Endothelial cell of umbilical vein (primary cell): Measurements from ENCODE around the gene ZIC4. TPM values are rescaled to one million over a fixed set of nuclear protein-coding genes. Genes with fewer than 3 reads are reported as not detected.
A peak's percentile ranks its signal among the peaks of the same experiment; 100 is the strongest.

Experiments
- BruUV-seq: library from RNA; stranded (reverse); fragments of 400-500 nt; replicated peaks from 2 replicates; lab custom pipeline; 2021; lab: Mats Ljungman, UMichigan
- CTCF ChIA-PET: fragments of 300-600, 350-600 bp; sonication (Branson Sonifier 250); formaldehyde crosslinking; loops from one replicate; lab custom pipeline; 2021; ENCODE audit warnings: antibody characterized with exemption, inconsistent platforms; lab: Charles Lee
- POLR2A ChIA-PET: fragments of 300-600, 350-600 bp; sonication (Branson Sonifier 250); formaldehyde crosslinking; loops from one replicate; lab custom pipeline; 2021; ENCODE audit warnings: antibody characterized with exemption, inconsistent platforms; lab: Charles Lee
- DNase-seq: peaks from one replicate; pipeline ENCODE4 v3.0.0-alpha.2; 2011; ENCODE audit warnings: low read depth, low spot score
- FAIRE-seq: peaks from 2 replicates; lab custom pipeline; 2011; peaks lifted over from hg19 to GRCh38; lab: Jason Lieb, UNC
- H2AFZ ChIP-seq: 2 replicates; pipeline ENCODE4 v1.6.0; 2012; ENCODE audit warnings: low read depth, low read length, control low read depth, inconsistent platforms
- H3K27ac ChIP-seq: 2 replicates; pipeline ENCODE4 v1.5.1; 2011; ENCODE audit warnings: low read depth, mild to moderate bottlenecking, control low read depth, low read length, moderate library complexity; ENCODE audit not compliant: insufficient read depth
- H3K27me3 ChIP-seq, 2 experiments: 2 replicates each; pipeline versions ENCODE4 v1.6.0 to v1.6.1; 2011; ENCODE audit warnings: low read length in 2 of 2, mixed read lengths in 1 of 2; ENCODE audit not compliant: control insufficient read depth in 2 of 2, insufficient read depth in 2 of 2
- H3K36me3 ChIP-seq, 2 experiments: 2 replicates in 1 of 2; 3 replicates in 1 of 2; pipeline ENCODE4 v1.5.1; 2011; ENCODE audit warnings: low read length in 2 of 2, mild to moderate bottlenecking in 1 of 2, moderate library complexity in 1 of 2; ENCODE audit not compliant: control insufficient read depth in 2 of 2, insufficient read depth in 2 of 2; ENCODE audit errors: extremely low read depth in 1 of 2
- H3K4me1 ChIP-seq: 3 replicates; pipeline ENCODE4 v1.5.1; 2011; ENCODE audit warnings: mild to moderate bottlenecking, low read length; ENCODE audit not compliant: control insufficient read depth, insufficient read depth; ENCODE audit errors: extremely low read depth
- H3K4me2 ChIP-seq: 2 replicates; pipeline ENCODE4 v1.6.1; 2011; ENCODE audit warnings: low read length, control low read depth, mixed read lengths; ENCODE audit not compliant: insufficient read depth
- H3K4me3 ChIP-seq, 3 experiments: fragments of 200-600 bp in 1 of 3; sonication (generic), shearing (Covaris generic) in 1 of 3; replicated peaks in 1 of 3; 2 replicates each; pipeline ENCODE4 v1.5.1; 2011 to 2016; ENCODE audit warnings: control low read depth in 3 of 3, low read length in 3 of 3, mild to moderate bottlenecking in 2 of 3, inconsistent platforms in 1 of 3, low read depth in 1 of 3, moderate library complexity in 1 of 3; ENCODE audit not compliant: insufficient read depth in 1 of 3
- H3K79me2 ChIP-seq: 2 replicates; pipeline ENCODE4 v1.6.0; 2012; ENCODE audit warnings: low read length, inconsistent platforms; ENCODE audit not compliant: control insufficient read depth, insufficient read depth
- H3K9ac ChIP-seq: replicated peaks from 2 replicates; pipeline ENCODE3; 2011; ENCODE audit warnings: low read length, control low read depth; ENCODE audit not compliant: insufficient read depth; ENCODE audit errors: extremely low read depth
- H3K9me1 ChIP-seq: replicated peaks from 3 replicates; pipeline ENCODE4 v1.6.0; 2011; ENCODE audit warnings: mild to moderate bottlenecking, low read length; ENCODE audit not compliant: control insufficient read depth, insufficient read depth; ENCODE audit errors: extremely low read depth
- H3K9me3 ChIP-seq: replicated peaks from 2 replicates; pipeline ENCODE4 v1.5.1; 2012; ENCODE audit warnings: low read length, inconsistent platforms; ENCODE audit not compliant: control insufficient read depth, insufficient read depth
- H4K20me1 ChIP-seq: replicated peaks from 2 replicates; pipeline ENCODE3; 2011; ENCODE audit warnings: mild to moderate bottlenecking, low read length; ENCODE audit not compliant: control insufficient read depth, insufficient read depth; ENCODE audit errors: extremely low read depth
- EZH2 ChIP-seq: IDR thresholded peaks from 2 replicates; pipeline ENCODE4 v1.6.1; 2012; ENCODE audit warnings: borderline replicate concordance, low read depth, mild to moderate bottlenecking, moderate library complexity, low read length, inconsistent platforms; ENCODE audit not compliant: severe bottlenecking
- GATA2 ChIP-seq: IDR thresholded peaks from 2 replicates; pipeline ENCODE4 v1.7.0; 2011; ENCODE audit warnings: low read depth, mild to moderate bottlenecking, moderate library complexity, mixed read lengths, low read length; ENCODE audit not compliant: insufficient read length, insufficient read depth
- MAX ChIP-seq: IDR thresholded peaks from 2 replicates; pipeline ENCODE4 v1.6.1; 2011; ENCODE audit not compliant: insufficient read depth, insufficient read length
- dilution Hi-C: fragments of 300-500 bp; cut with MboI; formaldehyde crosslinking; loops from one replicate; pipeline ENCODE4 v1.15.0; 2019; ENCODE audit warnings: low sequenced_read_pairs; ENCODE audit not compliant: extremely low pct_ligation_motif_present
- intact Hi-C: fragments of 100-400 bp; cut with micrococcal nuclease; formaldehyde crosslinking; loops from one replicate; pipeline ENCODE4 v1.10.0; 2022
- polyA plus RNA-seq, 4 experiments: library from polyadenylated mRNA; depleted of rRNA in 3 of 4; stranded (reverse) in 3 of 4; unstranded in 1 of 4; fragments of >200 nt; gene quantifications; 2 replicates each; pipeline versions ENCODE4 v1.2.1 to v1.2.3, GENCODE V29; 2011 to 2012; ENCODE audit warnings: missing spikeins in 1 of 4
- total RNA-seq: library from RNA; stranded (reverse); gene quantifications from 2 replicates; pipeline ENCODE4 v1.2.3, GENCODE V29; 2021

ZIC4 gene
- total and polyA plus RNA-seq, 2 donors (not counting 3 experiments of a cell fraction or from before 2014, with no cell fraction given): not detected

GRCh38 chr3:147413686-147414389 lies 7.5 kb upstream of the ZIC4 start:
- H3K9me1 ChIP-seq: no peaks in the 10 kb centered on the region
- no peak for TF ChIP-seq GATA2
- peaks cover 88 to 98% of the 10 kb centered on the region in 2 experiments for H3K27me3 ChIP-seq
- no TSS peak for BruUV-seq
- H3K9me3 ChIP-seq: no peaks in the 10 kb centered on the region
- no peaks in the 10 kb centered on the region for H3K36me3 ChIP-seq
- no peak overlapping the region for H3K9ac ChIP-seq
- DNase-seq: no peak
- POLR2A ChIA-PET: no interaction called here
- H2AFZ ChIP-seq: no peak overlapping the region
- no peak overlapping the region for H3K4me2 ChIP-seq
- no peaks in the 10 kb centered on the region for H3K79me2 ChIP-seq
- no peaks in the 10 kb centered on the region for H4K20me1 ChIP-seq
- H3K27ac ChIP-seq: no peak overlapping the region
- intact Hi-C loops (loop anchor here (2.0 to 10.0 kb wide), 4 partner anchors 289 to 667 kb away; no protein-coding TSS in a partner anchor), dilution Hi-C loops (no loop called here)
- peaks cover 6% of the 10 kb centered on the region for H3K4me1 ChIP-seq
- no peak for FAIRE-seq
- CTCF ChIA-PET: interaction anchor here (1.5 kb wide), 1 partner anchor 18 kb away, joined by 3 read pairs; no protein-coding TSS in a partner anchor
- no peak overlapping the region for H3K4me3 ChIP-seq

GRCh38 chr3:147412917-147413685 lies 6.8 kb upstream of the ZIC4 start:
- Histone ChIP-seq H3K79me2 (no peaks in the 10 kb centered on the region), H3K9me3 (no peaks in the 10 kb centered on the region), H3K27me3 (peaks cover 88 to 98% of the 10 kb centered on the region in 2 experiments), H3K4me3 (no peak overlapping the region), H2AFZ (no peak overlapping the region), H3K36me3 (no peaks in the 10 kb centered on the region), H3K9me1 (no peaks in the 10 kb centered on the region), H3K9ac (no peak overlapping the region), H3K4me2 (no peak overlapping the region), H3K27ac (no peak overlapping the region), H3K4me1 (peaks cover 6% of the 10 kb centered on the region), H4K20me1 (no peaks in the 10 kb centered on the region)
- intact Hi-C loops (loop anchor here (2.0 to 10.0 kb wide), 4 partner anchors 288 to 666 kb away; no protein-coding TSS in a partner anchor), dilution Hi-C loops (no loop called here)
- FAIRE-seq: no peak
- no TSS peak for BruUV-seq
- ChIA-PET CTCF (interaction anchor here (1.5 to 1.8 kb wide), 2 partner anchors 19 to 204 kb away, joined by 3 to 4 read pairs; no protein-coding TSS in a partner anchor), POLR2A (no interaction called here)
- TF ChIP-seq MAX (no peak), EZH2 (peak; percentile 99)
- DNase-seq: no peak
